GM12872 (cell line): Measurements from ENCODE around the gene COPG2.

Experiments used
- TF ChIP-seq, protein P1 (sequence below): IDR thresholded peaks from 3 replicates; pipeline ENCODE4 v1.5.1; 2011; ENCODE audit warnings: low read depth, mild to moderate bottlenecking, low read length, moderate library complexity; ENCODE audit not compliant: insufficient read depth

COPG2 gene

DNA sequence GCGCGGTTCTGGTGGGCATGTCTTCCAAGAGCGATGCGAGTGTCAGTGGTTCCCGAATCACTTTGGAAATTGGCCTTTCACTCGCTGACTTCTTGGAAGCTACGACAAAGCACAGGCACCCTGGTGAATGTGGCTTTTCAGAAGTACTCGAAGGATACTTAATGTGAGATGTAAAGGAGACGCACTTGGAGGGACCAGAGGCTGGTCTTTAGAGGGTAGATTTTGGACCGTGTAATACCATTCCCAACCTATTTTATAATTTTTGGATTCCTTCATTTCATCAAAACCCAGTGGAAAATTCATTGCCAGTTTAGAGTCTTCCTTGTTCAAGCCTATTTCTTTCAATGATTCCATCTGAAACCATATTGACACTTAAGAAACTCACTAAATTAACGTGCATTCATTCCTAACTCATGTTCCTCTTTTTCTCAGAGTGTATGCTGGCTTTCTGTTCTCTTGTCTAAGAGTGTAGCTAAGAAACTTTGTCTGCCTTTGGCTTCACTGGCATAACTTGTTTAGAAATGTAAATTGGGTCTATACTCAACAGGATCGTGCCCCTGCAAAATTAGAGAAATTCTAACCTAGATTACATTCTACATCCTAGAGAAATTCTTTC lies 645 bp upstream of the COPG2 start:
- TF ChIP-seq, protein P1, sequence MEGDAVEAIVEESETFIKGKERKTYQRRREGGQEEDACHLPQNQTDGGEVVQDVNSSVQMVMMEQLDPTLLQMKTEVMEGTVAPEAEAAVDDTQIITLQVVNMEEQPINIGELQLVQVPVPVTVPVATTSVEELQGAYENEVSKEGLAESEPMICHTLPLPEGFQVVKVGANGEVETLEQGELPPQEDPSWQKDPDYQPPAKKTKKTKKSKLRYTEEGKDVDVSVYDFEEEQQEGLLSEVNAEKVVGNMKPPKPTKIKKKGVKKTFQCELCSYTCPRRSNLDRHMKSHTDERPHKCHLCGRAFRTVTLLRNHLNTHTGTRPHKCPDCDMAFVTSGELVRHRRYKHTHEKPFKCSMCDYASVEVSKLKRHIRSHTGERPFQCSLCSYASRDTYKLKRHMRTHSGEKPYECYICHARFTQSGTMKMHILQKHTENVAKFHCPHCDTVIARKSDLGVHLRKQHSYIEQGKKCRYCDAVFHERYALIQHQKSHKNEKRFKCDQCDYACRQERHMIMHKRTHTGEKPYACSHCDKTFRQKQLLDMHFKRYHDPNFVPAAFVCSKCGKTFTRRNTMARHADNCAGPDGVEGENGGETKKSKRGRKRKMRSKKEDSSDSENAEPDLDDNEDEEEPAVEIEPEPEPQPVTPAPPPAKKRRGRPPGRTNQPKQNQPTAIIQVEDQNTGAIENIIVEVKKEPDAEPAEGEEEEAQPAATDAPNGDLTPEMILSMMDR, result no peak

DNA sequence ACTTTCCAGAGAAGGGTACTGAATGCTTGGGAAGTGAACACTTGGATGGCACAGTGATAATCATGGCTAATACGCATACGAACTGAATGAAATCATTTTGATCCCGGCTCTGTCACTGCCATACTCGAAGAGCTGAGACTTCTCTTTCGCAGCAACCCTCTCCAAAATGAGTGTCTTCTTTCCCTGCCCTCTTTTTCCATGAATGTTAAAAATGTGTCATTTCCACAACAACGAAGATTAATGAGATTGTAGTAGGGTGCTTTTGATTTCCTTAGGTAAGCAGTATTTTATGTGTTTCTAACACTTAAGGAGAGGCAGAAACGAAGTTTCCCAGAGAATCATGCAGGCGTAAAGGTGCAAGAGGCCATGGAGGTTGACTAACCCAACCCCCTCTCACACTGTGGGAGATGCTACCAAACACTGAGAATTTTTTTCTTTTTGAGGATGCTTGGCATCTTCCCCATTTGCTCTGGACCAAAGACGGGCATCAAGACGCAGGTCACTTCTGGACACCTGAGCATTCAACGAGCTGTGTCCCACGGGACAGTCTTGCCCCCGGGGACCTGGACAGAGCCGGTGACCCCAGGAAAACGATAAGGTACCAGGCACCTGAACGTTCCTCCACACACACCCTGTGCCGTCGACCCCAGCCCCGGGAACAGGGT lies 823 bp downstream of the COPG2 start:
- TF ChIP-seq, protein P1, result no peak

DNA sequence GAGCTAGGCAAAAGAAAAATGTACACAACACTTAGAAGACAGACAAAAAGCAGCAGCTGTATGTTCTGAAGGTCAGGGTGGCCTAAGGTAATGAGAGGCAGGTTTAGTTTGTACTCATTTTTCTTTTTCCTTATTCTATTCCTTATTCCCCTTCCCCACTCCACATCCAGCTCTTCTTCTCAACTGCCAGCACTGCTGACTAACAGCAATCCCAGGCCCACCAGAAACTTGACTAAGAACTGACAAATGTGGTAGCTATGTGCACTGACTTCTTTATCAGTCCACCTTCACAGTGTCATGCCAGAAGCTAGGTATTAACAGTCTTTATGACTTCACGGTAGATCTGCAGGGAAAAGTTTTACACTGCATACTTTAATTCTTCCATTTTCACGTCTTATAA lies 6.1 kb downstream of the COPG2 start:
- TF ChIP-seq, protein P1, result no peak

DNA sequence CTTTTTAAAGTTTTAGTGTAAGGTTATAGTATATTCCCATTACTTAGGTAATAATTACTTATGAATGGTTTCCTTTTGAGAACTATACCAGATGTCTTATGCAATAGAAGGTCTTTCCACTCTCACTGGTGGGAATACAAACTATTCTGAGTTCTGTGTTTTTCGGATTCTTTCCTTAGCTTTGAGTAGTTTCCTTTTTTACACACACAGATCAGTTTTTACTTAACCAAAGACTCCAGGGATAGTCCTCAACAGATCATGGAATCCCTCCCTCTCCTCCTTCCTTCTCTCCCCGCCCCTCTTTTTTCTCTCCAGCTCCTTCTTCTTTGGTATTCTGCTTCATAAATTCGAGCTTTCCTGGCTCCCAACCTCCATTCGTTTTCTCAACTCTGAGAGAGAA lies 13.3 kb downstream of the COPG2 start:
- TF ChIP-seq, protein P1, result no peak

DNA sequence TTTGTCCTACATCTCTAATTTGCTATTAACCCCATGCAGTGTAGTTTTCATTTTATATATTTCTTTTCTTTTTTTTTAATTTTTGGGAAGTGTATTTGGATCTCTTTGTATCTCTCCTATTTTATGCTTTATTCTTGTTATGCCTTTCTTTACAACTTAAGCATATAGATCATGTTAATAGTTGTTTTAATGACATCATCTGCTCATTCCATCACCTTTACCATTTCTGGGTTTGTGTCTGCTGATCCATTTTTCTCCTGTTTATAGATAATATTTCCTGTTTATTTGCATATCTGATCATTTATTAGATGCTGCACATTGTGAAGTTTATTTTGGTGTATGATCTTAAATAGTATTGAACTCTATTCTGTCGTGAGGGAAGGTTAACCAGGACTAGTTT lies 13.7 kb downstream of the COPG2 start:
- TF ChIP-seq, protein P1, result no peak

DNA sequence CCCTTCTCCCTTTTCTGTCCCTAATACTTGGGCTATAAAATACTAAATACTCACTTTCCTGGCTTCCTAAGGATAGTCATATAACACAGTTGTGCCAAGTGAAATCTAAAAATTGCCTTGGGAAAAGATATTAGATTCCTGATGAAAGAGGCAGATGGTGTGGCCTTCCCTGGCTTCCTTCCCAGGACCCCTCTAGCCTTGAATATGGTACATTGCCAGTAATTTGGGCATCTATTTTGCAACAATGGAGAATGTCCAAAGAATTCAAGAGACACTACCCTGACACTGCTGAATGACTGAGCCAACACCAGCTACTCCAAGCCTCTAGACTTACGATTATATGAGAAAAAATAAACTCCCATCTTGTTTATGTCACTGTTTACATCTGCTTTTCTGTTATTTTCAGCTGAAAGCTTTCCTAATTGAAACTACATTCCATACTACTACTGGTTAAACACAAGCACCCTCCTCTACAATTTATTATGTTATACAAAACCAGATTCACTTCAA lies 17.9 kb downstream of the COPG2 start:
- TF ChIP-seq, protein P1, result no peak

DNA sequence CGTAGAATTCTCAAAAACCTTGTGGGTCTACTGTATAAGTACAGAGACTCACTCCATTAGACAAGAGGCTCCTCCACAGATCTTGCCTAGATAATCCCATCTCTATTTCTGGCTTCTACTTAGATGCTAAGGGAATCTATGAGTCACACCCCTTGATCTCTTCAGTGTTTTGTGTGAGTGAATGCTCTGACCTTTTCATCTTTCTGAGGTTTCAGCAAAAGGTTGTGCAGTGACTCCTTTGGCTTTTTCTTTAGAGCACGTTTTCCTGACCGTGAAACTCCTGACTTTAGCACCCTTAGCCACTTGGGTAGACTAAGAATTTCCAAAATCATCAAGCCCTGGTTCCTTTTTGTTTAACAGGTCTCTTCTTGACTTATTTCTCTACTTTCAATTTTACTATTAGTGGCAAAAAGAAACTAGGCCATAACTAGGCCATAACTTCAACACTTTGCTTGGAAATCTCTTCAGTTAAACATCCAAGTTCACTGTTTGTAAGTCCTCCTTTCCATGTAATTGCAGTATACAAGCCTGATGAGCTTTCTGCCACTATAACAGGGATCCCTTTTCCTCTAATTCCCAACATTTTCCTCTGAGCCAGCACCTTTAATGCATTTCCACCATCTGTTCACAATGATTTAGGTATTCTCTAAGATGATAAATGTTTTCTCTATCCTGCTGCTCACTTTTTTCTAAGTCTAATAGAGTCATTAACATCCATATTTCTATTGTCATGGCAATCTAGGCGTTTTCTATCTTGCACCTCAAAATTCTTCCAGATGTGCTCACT lies 19.4 kb downstream of the COPG2 start:
- TF ChIP-seq, protein P1, result no peak
